H54 (cell line): ENCODE measurements around the gene ZNF100.
"Not testable (repeated sequence)": the region's sequence is repeated elsewhere in the genome, so short reads cannot be mapped to it uniquely, and the experiment has no call there.

Experiments used
- DNase-seq: peaks from one replicate; pipeline ENCODE4 v3.0.0; 2011; ENCODE audit warnings: low spot score, mixed read lengths; ENCODE audit not compliant: insufficient read length
- FAIRE-seq: peaks from 3 replicates; lab custom pipeline; 2011; peaks lifted over from hg19 to GRCh38; lab: Jason Lieb, UNC
- POLR2A ChIP-seq: IDR thresholded peaks from 2 replicates; pipeline ENCODE4 v1.6.1; 2011; ENCODE audit warnings: low read depth, mild to moderate bottlenecking, low read length

Gene ZNF100

GRCh38 chr19:21767065-21767800, at the start of gene ZNF100:
TSS of gene ZNF100 (minus strand) at chr19:21767579. CDS start at chr19:21767429, 150 bp downstream.
- FAIRE-seq (peak; percentile 91), DNase-seq (peak; percentile 38)
- TF ChIP-seq POLR2A = peak; percentile 25; the same call in 1 of the 2 replicates

- FAIRE-seq (no peak), DNase-seq (no peak)
- no peak for TF ChIP-seq POLR2A
Measured at GRCh38 chr19:21812448-21812847, 45.1 kb upstream of the ZNF100 start.

- FAIRE-seq = not testable (repeated sequence)
Measured at GRCh38 chr19:21808400-21809000, 41.1 kb upstream of the ZNF100 start.

GRCh38 chr19:21789466-21790085, 22.2 kb upstream of the ZNF100 start:
- no peak for TF ChIP-seq POLR2A
- no peak for DNase-seq
- no peak for FAIRE-seq

More at GRCh38 chr19:21808400-21809000, 41.1 kb upstream of the ZNF100 start:
- not testable (repeated sequence) for DNase-seq

GRCh38 chr19:21786936-21787335, 19.6 kb upstream of the ZNF100 start:
- DNase-seq (no peak), FAIRE-seq (no peak)
- no peak for TF ChIP-seq POLR2A

GRCh38 chr19:21775792-21776191, 8.4 kb upstream of the ZNF100 start:
- FAIRE-seq, DNase-seq: not testable (repeated sequence)

GRCh38 chr19:21766705-21767064, 694 bp downstream of the ZNF100 start:
- not testable (repeated sequence) for DNase-seq, FAIRE-seq

- FAIRE-seq (no peak), DNase-seq (no peak)
- no peak for TF ChIP-seq POLR2A
Measured at GRCh38 chr19:21765151-21765550, 2.2 kb downstream of the ZNF100 start.

- DNase-seq, FAIRE-seq: not testable (repeated sequence)
Measured at GRCh38 chr19:21761547-21761946, 5.8 kb downstream of the ZNF100 start.

- FAIRE-seq = no peak
- no peak for TF ChIP-seq POLR2A
- DNase-seq = no peak
Measured at GRCh38 chr19:21758296-21758695, 9.1 kb downstream of the ZNF100 start.

GRCh38 chr19:21755555-21755954, 11.8 kb downstream of the ZNF100 start:
- FAIRE-seq, DNase-seq: not testable (repeated sequence)

GRCh38 chr19:21751384-21751783, 16.0 kb downstream of the ZNF100 start:
- DNase-seq (no peak), FAIRE-seq (peak; percentile 85)
- no peak for TF ChIP-seq POLR2A

- FAIRE-seq (no peak), DNase-seq (no peak)
- no peak for TF ChIP-seq POLR2A
Measured at GRCh38 chr19:21750586-21751128, 16.7 kb downstream of the ZNF100 start.

- DNase-seq = no peak
- TF ChIP-seq POLR2A = no peak
- FAIRE-seq = peak; percentile 87
Measured at GRCh38 chr19:21749090-21749489, 18.3 kb downstream of the ZNF100 start.
